Measurements from ENCODE around the gene AKAP13.

AKAP13 gene

DNA sequence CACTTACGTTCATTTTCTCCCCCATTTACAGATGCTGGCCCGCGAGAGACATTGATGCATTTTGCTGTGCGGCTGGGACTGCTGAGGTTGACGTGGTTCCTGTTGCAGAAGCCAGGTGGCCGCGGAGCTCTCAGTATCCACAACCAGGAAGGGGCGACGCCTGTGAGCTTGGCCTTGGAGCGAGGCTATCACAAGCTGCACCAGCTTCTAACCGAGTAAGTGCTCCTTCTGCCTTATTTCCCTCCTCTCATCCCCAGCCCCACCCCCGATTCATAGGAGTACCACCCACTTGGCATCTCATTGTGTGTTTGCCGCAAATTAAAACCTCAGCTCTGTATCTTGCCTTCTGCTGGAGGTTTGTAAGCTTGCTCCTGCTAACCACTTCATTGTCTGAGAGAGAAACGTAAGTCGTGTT lies 163.3 kb downstream of the AKAP13 start:
- peak; percentile 9 for DNase-seq

- no peak for DNase-seq
Observed at GRCh38 chr15:85545185-85545584, 164.8 kb downstream of the AKAP13 start.

- no peak for DNase-seq
Observed at GRCh38 chr15:85545752-85546151, 165.3 kb downstream of the AKAP13 start.

GRCh38 chr15:85547386-85547785 lies 167.0 kb downstream of the AKAP13 start:
- no peak for DNase-seq

- no peak for DNase-seq
Observed at GRCh38 chr15:85550283-85550682, 169.9 kb downstream of the AKAP13 start.

DNA sequence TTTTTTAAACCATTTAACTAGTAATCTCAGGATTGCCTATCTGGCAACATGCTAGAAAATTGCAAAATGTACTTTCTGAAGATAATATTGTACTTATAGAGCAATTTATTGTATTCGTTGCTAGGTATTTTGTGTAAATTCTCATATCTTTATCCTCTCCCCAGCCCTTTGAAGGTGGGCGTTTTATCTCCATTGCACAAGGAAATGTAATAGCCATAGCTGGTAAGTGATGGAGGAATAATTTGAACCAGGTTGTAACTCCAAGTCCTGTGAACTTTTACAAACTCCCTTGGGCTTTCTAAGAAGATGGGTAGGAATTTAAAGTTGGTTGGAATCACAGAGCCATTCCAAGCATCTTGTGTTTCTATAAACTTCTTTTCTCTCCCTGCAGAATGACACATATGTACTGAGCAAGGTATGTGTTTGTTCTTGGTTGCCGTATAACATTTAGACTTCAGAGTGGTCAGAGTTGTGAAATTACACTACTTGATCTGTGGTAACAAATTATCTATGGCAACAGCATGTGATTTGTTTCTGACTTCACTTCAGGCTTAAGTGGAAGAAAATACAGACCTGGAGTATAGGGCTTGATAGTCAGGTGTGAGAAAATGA lies 170.9 kb downstream of the AKAP13 start:
- no peak for DNase-seq

- no peak for DNase-seq
Observed at GRCh38 chr15:85554852-85555521, 174.6 kb downstream of the AKAP13 start.

DNA sequence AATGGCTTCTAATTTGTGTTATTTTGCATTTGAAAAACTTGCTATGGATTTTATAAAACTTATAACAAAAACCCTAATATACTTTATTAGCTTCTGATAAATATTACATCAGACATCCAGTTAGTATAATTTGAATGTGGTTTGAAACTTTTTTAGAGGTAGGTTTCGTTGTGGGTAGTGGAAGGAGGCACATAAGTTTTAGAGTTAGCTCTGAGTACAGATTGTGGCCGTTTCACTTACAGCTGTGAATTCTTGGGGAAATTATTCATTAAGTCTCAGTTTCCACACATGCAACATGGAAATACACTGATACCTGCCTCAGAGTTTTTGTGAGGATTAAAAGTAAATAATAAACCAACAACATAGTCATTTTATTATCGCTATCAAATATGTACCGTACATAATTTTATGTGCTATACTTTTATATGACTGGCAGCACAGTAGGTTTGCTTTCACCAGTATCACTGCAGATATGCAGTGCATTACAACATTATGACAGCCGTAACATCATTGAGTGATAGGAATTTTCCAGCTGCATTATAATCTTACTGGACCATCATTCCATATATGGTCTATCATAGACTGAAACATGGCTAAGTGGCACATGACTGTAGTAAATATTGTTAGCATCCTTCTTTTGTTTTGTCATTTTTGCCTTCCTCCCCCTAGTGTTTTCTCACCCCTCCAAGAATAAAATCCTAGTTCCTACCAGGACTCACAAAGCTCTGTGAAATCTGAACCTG lies 175.6 kb downstream of the AKAP13 start:
- no peak for DNase-seq

DNA sequence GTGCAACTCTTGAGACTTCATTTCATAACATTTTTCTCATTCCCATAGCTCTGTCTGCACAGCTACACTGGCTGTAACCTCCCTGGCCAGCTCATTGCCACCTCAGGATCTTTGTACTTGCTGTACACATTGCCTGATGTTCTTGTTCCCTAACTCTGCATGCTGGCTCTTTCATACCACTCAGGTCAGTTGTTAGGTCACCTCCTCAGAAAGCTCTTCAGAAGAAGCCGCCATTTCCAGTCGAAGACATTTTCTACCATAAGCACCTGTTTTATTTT lies 176.2 kb downstream of the AKAP13 start:
- DNase-seq, result no peak

DNA sequence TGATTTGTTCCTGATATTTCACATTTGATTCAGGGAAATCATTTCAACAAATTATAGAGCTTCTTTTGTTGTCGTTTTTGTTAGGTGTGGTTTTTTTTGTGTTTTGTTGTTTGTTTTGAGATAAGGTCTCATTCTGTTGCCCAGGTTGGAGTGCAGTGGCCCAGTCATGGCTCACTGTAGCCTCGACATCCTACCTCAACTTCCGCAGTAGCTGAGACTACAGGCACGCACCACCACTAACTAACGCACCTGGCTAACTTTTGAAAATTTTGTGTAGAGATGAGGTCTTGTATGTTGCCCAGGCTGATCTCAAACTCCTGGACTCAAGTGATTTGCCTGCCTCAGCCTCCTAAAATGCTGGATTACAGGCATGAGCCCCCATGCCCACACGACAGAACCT lies 177.0 kb downstream of the AKAP13 start:
- no peak for DNase-seq

DNA sequence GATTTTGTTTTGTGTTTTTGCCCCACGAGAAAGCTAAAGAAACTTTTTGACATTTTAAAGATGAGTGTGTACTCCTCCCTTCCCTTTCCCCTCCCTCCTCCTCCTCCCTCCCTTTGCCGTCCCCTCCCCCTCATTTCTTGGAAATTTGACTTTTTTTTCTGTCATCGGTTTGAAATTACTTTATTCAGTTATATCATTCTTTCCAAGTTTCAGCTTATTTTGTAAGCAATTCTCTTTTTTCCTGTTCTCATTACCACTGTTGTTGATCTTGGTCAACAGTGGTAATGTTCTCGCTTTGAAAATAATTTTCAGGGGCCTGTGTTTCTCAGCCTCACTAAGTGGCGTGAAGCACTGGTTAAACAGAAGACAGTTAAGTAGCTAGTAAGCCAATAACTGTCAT lies 178.4 kb downstream of the AKAP13 start:
- no peak for DNase-seq

DNA sequence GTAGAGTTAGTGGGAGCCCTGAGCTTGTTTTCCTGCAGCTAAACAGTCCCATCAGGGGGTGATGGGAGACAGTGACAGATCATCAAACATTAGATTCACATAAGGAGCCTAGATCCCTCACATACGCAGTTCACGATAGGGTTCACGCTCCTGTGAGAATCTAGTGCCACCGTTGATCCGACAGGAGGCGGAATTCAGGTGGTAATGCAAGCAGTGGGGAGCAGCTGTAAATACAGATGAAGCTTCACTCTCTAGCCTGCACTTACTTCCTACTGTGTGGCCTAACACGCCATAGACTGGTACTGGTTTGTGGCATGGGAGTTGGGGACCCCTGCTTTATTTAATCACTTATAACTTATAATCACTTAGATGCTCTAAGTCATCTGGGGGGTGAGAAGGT lies 179.1 kb downstream of the AKAP13 start:
- DNase-seq, result no peak

- no peak for DNase-seq
Observed at GRCh38 chr15:85562824-85563223, 182.4 kb downstream of the AKAP13 start.

- no peak for DNase-seq
Observed at GRCh38 chr15:85563328-85563727, 182.9 kb downstream of the AKAP13 start.

DNA sequence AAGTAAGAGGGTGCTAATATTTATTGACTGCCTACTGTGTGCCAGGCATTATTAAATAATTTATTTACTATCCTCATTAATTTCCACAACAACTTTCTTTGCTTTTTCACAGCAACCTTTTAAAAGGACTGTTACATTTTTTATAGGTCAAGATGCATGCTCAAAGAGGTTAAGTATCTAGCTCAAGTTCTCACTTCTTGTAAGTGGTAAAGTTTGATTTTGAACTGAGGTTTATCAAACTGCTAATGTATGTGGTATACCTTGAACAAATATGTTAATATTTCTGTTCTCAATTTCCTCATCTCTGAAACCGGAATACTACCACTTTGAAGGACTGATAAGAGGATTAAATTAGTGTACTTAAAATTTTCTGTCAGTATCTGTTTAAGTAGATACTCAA lies 183.3 kb downstream of the AKAP13 start:
- DNase-seq, result no peak

DNA sequence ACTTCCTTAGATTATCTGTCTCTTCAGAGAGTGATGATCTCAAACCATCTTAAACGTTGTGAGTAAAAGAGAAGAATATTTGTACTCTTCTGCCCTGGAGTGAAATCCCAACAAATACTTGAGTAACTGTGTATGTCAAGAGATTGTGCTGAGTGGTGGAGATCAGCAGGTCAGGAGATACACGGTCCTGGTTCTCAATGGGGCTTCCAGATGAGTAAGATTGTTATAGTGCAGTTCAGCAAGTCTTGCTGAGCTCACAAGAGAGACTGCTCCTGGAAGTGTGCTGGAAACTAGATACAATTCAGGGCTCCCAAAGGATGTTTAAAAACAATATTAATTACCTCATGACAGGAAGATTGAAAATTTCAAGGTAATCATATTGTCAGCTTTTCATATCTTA lies 184.3 kb downstream of the AKAP13 start:
- DNase-seq, result no peak

GRCh38 chr15:85568261-85568808 lies 187.9 kb downstream of the AKAP13 start:
- DNase-seq, result no peak

DNA sequence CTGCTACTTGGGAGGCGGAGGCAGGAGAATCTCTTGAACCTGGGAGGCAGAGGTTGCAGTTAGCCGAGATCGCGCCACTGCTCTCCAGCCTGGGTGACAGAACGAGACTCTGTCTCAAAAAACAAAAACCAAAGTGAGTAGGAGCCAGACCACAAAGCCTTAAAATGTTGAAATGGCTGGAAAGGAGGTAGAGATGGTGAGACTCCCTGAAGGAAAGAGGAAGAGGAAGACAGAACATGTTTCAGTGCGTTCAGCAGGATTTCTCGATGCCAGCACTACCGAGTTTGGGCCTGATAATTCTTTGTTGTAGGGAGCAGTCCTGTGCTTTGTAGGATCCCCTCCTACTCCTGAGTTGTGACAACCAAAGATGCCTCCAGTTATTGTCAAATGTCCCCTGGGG lies 189.9 kb downstream of the AKAP13 start:
- no peak for DNase-seq

DNA sequence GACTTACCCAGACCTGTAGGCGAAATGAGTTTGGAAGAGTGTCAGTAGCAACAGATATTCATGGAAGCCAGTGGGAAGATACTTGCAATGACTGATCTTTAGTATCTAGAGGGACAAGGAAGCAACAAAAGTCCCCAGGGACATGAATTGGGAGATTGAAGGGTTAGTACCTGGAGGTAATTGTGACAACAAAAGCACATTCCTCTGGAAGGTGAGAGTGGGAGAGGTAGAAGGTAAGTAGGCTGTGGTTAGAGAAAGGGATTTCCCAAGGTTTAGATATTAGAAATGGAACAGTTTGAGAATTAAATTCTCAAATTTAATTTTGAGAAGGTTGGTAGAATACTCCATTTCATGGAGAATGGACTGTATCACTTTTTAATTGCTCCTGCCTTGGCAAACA lies 191.4 kb downstream of the AKAP13 start:
- DNase-seq, result no peak

DNA sequence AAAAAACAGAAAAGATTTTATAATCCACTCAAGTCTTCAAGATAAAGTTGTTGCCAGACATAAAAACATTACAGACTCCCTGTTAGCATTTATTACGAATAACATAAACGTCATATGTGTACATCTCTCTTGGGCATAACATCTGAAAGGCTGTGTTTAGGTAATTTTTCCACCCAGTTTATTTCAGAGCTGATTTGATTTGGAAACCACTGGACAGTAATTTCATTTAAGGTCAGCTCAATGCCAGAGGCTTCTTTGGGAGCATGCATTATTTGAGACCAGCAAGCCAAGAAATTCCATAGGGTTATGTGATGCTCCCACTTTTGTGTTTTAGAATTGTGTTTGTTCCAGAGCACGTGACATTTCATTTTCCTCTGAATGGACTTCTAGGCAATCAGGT lies 196.0 kb downstream of the AKAP13 start:
- no peak for DNase-seq

- no peak for DNase-seq
Observed at GRCh38 chr15:85578941-85579701, 198.7 kb downstream of the AKAP13 start.

GRCh38 chr15:85579957-85580694 lies 199.7 kb downstream of the AKAP13 start:
- no peak for DNase-seq

- DNase-seq, result peak; percentile 27
Observed at GRCh38 chr15:85580879-85581278, 200.5 kb downstream of the AKAP13 start.
